ENCODE results near the gene DCLK1.

The DCLK1 gene

DNA sequence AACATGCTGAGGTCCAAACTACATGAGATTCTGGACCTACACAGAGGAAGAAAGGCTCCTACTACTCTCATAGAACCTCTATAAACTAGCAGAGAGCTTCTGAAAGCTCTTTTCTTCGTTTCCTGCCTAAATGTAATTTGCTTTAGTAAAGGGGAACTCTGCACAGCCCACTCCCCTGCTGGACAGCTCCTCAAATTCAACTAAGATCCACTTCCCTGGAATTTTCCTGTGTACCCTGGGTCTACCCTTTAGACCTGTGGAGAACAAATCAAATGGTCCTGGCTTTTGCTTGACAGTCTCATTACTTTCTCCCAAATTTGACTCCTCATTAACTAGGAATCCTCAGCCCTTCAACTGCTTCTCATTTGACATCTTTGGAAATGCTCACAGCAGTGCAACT, 3.5 kb upstream of the DCLK1 start:
- Histone ChIP-seq H3K9me2 (replicated peaks; ENCODE audit: low read depth, low read length) (0 out of 2 replicates have a peak, but pooled peaks cover 5% of the 10 kb centered on the region), H3K36me3 (ENCODE audit: insufficient read depth, low read length) (no peaks in the 10 kb centered on the region), H3F3A (ENCODE audit: low read depth) (no peaks in the 10 kb centered on the region), H3K4me3 (ENCODE audit: low read length, poor library complexity, severe bottlenecking) (no peak overlapping the region), H3K9me3 (ENCODE audit: insufficient read depth, low read depth, low read length) (no peaks in the 10 kb centered on the region), H3K4me2 (ENCODE audit: low read depth, low read length, poor library complexity, severe bottlenecking) (no peak overlapping the region), H4K20me1 (ENCODE audit: insufficient read depth, low read length, poor library complexity, severe bottlenecking) (no peaks in the 10 kb centered on the region), H3K9ac (ENCODE audit: low read depth, low read length, poor library complexity, severe bottlenecking) (no peak overlapping the region), H3K79me2 (ENCODE audit: insufficient read depth, low read length) (no peaks in the 10 kb centered on the region), H3K27me3 (ENCODE audit: insufficient read depth, low read length, poor library complexity, severe bottlenecking) (no peaks in the 10 kb centered on the region), H2AFZ (ENCODE audit: low read length) (no peak overlapping the region), H3K4me1 (ENCODE audit: insufficient read depth, low read length, poor library complexity, severe bottlenecking) (no peaks in the 10 kb centered on the region)
- TF ChIP-seq EZH2phosphoT487 (IDR thresholded peaks at IDR 0.05; ENCODE audit: borderline replicate concordance), result no peak
- TF ChIP-seq, protein P1, sequence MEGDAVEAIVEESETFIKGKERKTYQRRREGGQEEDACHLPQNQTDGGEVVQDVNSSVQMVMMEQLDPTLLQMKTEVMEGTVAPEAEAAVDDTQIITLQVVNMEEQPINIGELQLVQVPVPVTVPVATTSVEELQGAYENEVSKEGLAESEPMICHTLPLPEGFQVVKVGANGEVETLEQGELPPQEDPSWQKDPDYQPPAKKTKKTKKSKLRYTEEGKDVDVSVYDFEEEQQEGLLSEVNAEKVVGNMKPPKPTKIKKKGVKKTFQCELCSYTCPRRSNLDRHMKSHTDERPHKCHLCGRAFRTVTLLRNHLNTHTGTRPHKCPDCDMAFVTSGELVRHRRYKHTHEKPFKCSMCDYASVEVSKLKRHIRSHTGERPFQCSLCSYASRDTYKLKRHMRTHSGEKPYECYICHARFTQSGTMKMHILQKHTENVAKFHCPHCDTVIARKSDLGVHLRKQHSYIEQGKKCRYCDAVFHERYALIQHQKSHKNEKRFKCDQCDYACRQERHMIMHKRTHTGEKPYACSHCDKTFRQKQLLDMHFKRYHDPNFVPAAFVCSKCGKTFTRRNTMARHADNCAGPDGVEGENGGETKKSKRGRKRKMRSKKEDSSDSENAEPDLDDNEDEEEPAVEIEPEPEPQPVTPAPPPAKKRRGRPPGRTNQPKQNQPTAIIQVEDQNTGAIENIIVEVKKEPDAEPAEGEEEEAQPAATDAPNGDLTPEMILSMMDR (conservative IDR thresholded peaks at IDR 0.05; ENCODE audit: low read length), result no peak

DNA sequence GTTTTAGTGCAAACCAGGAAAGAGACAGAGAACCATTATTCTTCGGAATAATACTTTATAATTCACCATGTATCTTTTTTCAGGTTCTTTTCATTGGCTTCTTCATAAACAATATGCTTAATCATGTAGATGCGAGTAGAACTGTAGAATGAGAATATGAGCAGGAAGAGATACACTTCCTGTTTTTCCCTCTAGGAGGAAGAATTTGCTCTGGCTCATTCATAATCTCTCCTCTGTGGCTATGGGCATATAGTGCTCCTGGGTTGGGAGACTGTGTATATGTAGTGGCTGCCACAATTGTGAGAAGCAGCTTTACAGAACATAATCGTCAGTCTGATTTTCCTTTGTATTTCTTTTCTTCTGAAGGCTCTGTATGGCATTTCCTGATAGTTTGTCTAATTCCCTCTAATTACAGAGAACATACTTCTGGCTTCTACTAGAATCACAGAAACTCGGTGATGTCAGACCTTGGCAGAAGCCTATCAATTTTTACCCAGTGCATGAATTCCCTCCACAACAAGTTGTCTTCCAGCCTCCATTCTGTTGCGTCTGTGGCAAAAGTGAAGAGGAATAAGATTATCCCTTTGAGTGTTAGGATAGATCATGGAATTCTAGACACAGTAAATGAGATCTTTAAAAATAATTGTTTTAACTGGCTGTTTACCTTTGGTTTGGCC, 2.9 kb upstream of the DCLK1 start:
- Histone ChIP-seq H3K4me1 (ENCODE audit: insufficient read depth, low read length, poor library complexity, severe bottlenecking) (no peaks in the 10 kb centered on the region), H3K4me2 (ENCODE audit: low read depth, low read length, poor library complexity, severe bottlenecking) (no peak overlapping the region), H3K9ac (ENCODE audit: low read depth, low read length, poor library complexity, severe bottlenecking) (no peak overlapping the region), H3K79me2 (ENCODE audit: insufficient read depth, low read length) (no peaks in the 10 kb centered on the region), H3F3A (ENCODE audit: low read depth) (no peaks in the 10 kb centered on the region), H3K27me3 (ENCODE audit: insufficient read depth, low read length, poor library complexity, severe bottlenecking) (no peaks in the 10 kb centered on the region), H3K9me2 (replicated peaks; ENCODE audit: low read depth, low read length) (0 out of 2 replicates have a peak, but pooled peaks cover 5% of the 10 kb centered on the region), H2AFZ (ENCODE audit: low read length) (no peak overlapping the region), H3K4me3 (ENCODE audit: low read length, poor library complexity, severe bottlenecking) (no peak overlapping the region), H4K20me1 (ENCODE audit: insufficient read depth, low read length, poor library complexity, severe bottlenecking) (no peaks in the 10 kb centered on the region), H3K9me3 (ENCODE audit: insufficient read depth, low read depth, low read length) (no peaks in the 10 kb centered on the region), H3K36me3 (ENCODE audit: insufficient read depth, low read length) (no peaks in the 10 kb centered on the region)
- TF ChIP-seq EZH2phosphoT487 (IDR thresholded peaks at IDR 0.05; ENCODE audit: borderline replicate concordance), result no peak
- TF ChIP-seq, protein P1 (conservative IDR thresholded peaks at IDR 0.05; ENCODE audit: low read length), result no peak

DNA sequence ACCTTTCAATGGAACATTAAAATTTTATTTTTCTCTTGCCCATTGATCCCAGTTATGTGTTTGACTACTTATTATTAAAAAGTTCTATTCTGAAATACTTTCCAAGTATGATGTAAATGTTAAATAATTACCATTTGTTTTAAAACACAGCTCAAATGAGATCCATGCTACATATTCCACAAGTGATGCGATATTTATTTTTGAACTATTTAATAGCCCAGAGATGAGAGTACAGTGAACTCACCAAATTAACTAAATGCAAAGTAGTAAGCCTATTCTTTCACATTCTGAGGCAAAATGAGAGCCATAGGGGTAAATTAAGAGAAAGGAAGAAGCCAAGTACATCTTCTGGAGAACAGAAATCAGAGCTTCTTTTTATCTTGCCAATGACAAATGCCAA, 1.2 kb upstream of the DCLK1 start:
- TF ChIP-seq EZH2phosphoT487 (IDR thresholded peaks at IDR 0.05; ENCODE audit: borderline replicate concordance), result no peak
- TF ChIP-seq, protein P1 (conservative IDR thresholded peaks at IDR 0.05; ENCODE audit: low read length), result no peak
- no peak overlapping the region for H2AFZ ChIP-seq (ENCODE audit: low read length)
- no peaks in the 10 kb centered on the region for H3K36me3 ChIP-seq (ENCODE audit: insufficient read depth, low read length)
- no peak overlapping the region for H3K4me3 ChIP-seq (ENCODE audit: low read length, poor library complexity, severe bottlenecking)
- no peak overlapping the region for H3K4me2 ChIP-seq (ENCODE audit: low read depth, low read length, poor library complexity, severe bottlenecking)
- H3K9me3 ChIP-seq (ENCODE audit: insufficient read depth, low read depth, low read length), result no peaks in the 10 kb centered on the region
- no peaks in the 10 kb centered on the region for H3K27me3 ChIP-seq (ENCODE audit: insufficient read depth, low read length, poor library complexity, severe bottlenecking)
- no peaks in the 10 kb centered on the region for H3K4me1 ChIP-seq (ENCODE audit: insufficient read depth, low read length, poor library complexity, severe bottlenecking)
- H4K20me1 ChIP-seq (ENCODE audit: insufficient read depth, low read length, poor library complexity, severe bottlenecking), result no peaks in the 10 kb centered on the region
- no peak overlapping the region for H3K9ac ChIP-seq (ENCODE audit: low read depth, low read length, poor library complexity, severe bottlenecking)
- no peaks in the 10 kb centered on the region for H3K79me2 ChIP-seq (ENCODE audit: insufficient read depth, low read length)
- no peaks in the 10 kb centered on the region for H3K9me2 ChIP-seq (replicated peaks; ENCODE audit: low read depth, low read length)
- no peaks in the 10 kb centered on the region for H3F3A ChIP-seq (ENCODE audit: low read depth)

Data from Loucy (cell line).